GM21423 (cell line): Measurements from ENCODE around the gene RNF152.
A peak's percentile ranks its signal among the peaks of the same experiment; 100 is the strongest.

Experiments
- ATAC-seq: cut with Tn5 transposase; IDR thresholded peaks from one replicate; pipeline ENCODE4 v1.9.1; 2021; ENCODE audit warnings: mild to moderate bottlenecking, moderate library complexity; ENCODE audit not compliant: unreplicated experiment

RNF152 gene, protein sequence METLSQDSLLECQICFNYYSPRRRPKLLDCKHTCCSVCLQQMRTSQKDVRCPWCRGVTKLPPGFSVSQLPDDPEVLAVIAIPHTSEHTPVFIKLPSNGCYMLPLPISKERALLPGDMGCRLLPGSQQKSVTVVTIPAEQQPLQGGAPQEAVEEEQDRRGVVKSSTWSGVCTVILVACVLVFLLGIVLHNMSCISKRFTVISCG

DNA sequence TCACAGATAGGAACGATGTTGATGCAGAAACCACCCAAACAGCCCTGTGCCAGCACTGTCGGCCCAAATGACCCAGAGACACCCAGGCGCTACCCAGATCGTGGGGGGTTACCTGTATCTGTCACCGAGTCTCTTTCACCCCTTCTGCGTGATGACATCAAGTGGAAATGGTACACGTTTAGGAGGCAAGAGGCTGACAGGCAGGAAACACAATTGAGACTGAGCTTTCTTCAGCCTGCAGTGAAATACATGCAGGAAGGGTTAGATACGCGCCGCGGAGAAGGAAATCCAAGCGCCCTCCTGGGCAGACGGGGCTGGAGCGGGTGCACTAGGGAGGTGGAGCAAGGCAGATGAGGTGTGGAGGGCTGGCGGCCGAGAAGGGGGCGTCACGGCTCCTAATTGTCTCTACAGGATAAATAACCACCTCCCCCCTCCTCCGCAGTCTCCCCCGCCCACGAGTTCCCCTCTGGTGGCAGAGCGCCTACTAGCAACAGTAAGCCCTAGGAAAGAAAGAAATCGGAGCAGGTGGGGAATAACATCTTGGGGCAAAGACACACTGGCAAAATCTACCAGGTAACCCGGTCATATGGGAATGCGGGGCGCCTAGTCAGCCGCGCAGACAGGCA is at the start of gene RNF152:
RNF152 (minus strand) TSS at position 325 of the 626 bp plus-strand sequence. CDS start 76,544 bp downstream, outside the sequence.
- no peak for ATAC-seq

DNA sequence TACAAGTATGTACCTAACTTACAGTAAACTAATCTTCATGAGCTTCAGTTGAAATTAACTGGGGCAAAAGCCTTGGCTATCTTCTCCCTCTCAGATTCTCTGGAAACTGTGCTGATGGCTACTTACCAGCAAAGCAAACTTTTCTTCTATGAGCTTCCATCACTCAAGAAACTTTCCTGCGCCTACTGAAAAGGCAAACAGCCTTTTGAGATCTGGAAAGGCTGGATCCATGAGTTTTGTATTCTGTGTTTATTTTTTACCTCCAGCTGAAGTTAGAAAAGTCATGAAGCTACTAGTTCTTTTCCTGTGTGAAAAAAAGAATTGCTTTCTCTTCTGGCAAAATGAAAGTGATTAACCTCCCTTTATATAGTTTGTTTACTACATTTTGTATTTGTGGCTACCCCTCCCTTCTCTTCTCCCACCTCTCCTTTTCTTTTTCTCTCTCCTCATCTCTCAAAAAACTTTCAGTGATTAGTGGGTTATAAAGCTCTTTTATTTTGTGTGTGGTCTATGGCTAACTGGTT is 49.2 kb upstream of the RNF152 start:
- no peak for ATAC-seq

GRCh38 chr18:61939046-61939674 is 46.4 kb upstream of the RNF152 start:
- ATAC-seq = peak; percentile 54

DNA sequence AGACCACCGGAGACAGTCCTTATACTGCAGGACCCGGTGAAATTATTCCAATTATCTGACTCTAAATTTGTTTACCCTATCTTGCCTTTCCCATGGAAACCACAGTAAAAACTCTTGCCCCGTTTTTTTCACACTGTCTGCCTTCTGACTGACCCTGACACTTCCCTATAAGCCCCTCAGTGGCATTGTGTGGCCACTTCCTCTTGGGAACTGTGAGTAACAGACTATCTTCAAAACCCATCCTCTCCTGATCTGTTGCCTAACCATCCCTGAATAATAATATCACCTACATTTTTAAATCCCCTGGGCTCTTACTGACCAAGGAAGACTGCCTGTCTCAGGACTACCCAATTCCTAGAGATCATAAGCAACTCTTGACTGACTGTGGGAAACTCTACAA is 42.6 kb upstream of the RNF152 start:
- no peak for ATAC-seq

DNA sequence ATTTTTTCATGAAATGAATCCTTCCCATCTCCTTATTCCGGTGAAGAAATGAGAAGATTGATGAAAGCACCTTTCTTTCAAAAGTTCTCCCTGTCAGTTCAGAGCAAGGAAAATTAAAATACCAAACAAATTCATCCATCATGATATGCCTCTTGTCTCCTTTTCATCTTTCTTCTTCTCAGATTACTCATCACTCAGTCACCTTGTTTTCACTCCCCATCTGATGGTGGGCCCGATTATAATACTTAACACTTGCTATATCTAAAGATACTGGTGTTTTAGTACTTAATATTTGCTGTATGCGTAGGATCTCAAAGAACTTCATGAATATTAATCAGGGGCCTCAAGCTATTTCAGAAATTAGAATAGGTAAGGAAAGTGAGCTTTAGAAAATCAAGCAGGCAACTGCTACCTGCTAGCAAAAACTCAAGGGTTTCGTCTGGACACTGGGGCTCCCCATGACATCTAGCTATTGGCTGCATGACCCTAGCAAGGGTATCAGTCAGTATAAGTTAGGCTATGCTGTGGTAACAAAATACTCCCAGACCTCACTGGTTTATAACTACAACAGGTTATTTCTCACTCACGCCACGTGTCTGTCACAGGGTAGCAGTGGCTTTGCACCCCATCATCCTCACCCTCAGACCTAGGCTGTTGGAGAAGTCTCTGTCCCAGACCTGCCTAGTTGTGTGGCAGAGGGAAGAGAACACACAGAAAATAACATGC is 39.0 kb upstream of the RNF152 start:
- ATAC-seq = no peak

- no peak for ATAC-seq
These were observed 37.3 kb upstream of the RNF152 start for GRCh38 chr18:61929881-61930640.

DNA sequence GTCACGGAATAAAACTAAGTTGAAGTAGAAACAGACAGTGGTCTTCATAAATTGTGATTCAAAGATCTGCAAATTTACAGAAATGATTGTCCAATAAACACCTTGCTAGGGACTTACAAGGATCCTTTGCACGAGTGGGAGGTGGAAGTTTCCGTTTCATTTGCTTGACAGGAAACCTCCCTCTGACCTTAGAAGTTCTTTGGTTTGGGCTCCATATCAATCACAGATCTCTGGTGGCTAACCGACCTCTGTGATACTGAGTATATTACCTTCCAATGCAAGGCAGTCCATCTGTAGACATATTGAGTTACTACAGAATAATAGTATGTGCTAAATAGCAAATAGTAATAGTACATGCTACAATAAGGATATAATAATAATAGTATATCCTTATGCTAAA is 33.7 kb upstream of the RNF152 start:
- no peak for ATAC-seq

- no peak for ATAC-seq
These were observed 31.7 kb upstream of the RNF152 start for GRCh38 chr18:61924550-61924949.

DNA sequence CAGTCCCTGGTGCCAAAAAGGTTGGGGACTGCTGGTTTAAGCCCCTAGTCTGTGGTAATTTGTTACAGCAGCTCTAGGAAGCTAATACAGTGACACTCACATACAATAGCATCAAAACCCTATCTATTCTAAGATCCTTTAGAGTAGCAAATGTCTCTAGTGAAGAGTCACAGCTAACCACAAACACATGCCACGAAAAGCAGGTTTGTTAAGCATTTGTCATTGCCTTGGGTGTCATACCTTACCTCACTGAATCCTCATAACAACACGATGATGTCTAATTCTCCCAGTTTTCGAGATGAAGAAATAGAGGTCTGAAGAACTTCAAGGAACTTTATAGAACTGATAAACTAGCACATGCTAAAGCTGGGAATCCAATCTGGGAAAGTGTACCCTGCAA is 29.6 kb upstream of the RNF152 start:
- ATAC-seq = no peak

GRCh38 chr18:61921621-61922235 is 28.9 kb upstream of the RNF152 start:
- ATAC-seq = no peak

DNA sequence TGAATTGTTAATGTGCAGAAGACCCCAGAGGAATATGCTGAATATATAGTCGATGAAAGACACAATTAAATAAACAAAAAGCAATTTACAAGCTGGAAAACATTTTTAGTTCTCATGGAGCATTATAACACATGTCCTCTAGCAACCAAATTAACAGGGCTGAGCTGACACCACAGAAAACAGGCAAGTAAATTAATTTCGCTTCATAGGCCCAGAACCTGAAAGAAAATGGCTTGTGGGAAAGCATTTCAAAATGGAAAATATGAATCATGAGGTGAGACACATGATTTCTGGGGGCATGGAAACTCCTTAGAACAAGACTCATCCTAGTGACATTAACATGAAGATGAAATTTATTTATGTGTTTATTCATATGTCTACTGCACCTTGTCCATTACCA is 25.0 kb upstream of the RNF152 start:
- ATAC-seq = no peak

DNA sequence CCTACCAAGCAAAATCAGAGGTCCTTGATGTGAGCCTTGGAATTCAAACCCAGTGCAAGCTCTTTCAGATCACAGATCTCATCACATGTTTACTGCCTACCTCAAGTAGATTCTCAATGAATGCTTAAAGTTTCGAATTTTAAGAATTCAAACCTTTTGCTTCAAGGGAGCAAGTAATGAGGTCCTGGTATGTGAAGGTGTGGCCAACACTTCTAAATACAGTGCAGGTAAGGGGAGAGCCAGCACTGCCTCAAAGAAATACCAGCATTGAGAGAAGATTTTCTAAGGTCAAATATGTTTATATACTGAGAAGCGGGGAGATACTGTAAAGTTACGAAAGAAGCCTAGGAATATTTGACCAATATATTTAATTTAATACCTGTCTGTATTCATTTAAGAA is 19.7 kb upstream of the RNF152 start:
- ATAC-seq = no peak

DNA sequence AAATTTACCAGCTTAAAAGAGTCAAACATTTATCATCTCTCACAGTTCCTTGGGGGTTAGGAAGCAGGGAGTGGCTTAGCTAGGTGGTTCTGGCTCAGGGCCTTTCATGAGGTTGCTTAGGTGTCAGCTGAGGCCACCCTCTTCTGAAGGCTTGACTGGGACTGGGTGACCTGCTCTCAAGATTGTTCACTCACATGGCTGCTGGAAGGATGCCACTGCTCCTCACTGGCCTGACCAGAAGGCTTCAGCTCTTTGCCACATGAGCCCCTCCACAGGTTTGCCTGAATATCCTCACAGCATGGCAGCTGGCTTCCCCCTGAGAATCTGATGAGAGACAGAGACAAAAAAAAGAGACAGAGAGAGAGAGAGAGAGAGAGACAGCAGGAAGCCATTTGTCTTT is 17.3 kb upstream of the RNF152 start:
- ATAC-seq = no peak

DNA sequence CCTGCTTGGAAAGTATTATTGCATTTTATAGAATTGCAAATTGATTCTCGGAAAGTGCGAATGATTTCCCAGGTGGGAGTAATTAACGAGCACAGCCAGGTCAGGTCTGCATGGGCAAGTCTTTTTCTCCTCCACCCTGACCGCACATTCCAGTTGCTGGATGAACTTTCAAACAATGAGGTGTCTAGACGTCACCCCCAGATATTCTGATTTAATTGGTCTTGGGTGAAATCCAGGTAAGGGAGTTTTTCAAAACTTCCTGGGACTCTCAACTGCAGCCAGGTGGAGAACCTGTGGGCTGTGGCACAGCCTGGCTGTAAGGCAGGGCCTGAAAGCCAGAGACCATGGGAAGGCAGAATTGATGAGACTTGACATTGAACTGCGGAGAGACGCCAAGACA is 15.9 kb upstream of the RNF152 start:
- no peak for ATAC-seq

DNA sequence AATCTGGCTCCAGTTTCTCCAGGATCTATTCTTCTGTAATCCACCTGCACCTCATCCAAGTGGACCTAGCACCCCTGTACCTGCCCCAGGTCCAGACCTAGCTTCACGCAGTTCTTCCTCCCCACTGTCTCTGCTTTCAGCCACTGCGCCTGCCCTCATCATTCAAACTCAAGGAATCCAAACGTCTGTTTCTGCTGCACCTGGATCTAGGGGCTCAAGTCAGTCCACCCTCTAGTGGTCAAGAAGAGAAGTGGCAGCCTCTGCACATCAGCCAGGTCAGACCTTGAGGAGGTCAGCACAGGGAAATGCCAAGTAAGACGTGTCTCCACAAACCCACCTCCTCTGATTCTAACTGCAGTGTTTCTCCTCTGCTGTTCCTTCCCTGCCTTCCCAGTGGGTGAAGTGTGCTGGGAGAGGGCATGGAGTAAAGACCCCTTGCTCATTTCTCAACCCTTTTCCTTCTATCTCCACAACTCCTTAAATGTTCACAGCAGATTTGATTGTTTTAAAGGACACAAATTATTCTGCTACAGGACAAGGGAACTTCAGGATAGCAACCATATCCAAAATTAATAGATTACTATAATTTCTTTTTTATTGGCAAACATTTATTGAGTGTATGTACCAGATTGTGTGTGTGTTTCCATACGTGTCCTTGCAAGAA is 8.6 kb upstream of the RNF152 start:
- peak; percentile 94 for ATAC-seq

DNA sequence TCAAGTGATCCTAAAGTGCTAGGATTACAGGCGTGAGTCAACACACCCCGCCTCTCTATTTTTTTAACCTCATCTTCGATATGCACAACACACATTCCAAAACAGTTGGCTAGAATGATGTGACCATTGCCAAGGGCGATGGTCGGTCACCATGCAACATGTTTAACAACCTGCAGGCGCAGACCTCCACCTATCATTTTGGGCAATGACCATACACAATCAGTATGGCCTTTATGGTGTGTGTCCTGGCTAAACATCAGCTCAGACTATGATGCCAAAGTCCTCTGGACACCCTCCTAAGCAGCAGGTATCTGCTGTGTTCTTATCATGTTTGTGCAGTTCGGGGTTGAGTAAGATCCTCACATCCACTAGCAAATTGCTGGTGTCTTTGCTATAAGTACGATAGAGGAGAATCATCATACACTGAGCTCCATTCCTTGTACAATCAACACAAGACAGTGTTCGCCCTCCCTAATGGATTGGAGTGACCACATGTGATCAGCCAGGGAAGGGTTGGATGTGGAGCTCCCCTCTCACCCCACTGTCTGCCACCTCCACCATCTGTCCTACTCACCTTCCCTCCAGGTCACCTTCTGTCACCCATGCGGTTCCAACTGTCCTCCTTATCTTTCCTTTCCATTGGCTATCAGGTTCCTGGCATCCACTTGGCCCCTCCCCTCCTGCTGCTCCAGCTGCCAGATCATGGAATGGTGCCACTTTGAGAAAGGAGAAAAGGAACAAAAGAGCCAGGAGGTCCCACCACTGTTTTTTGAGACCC is 7.9 kb upstream of the RNF152 start:
- no peak for ATAC-seq

GRCh38 chr18:61898640-61899101 is 5.9 kb upstream of the RNF152 start:
- no peak for ATAC-seq

DNA sequence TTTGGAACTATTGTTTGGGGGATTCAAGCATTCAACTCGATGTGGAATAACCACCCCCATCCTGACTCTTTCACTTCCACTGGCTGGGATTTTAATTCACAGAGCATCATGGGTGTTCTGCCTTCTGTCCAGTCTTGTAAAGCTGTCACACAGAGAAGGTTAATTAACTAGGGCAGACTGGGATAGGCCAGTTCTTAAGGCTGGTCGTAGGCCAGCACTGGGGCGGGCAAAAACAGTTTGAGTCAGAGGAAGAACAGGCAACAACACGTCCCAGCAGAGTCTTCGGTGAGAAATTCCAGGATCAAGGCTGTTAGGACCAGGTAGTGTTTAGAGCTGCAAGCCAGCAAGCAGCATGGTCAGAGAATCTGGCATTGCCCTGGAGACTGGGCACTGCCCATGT is 4.0 kb upstream of the RNF152 start:
- no peak for ATAC-seq

- no peak for ATAC-seq
These were observed 3.3 kb upstream of the RNF152 start for GRCh38 chr18:61896118-61896517.
